Chondrocyte (in vitro differentiated cells): ENCODE data around the gene FAM107B. TPM values are rescaled to one million over a fixed set of nuclear protein-coding genes. Genes with fewer than 3 reads are reported as not detected.

Experiments used
- DNase-seq: peaks from one replicate; pipeline ENCODE4 v3.0.0; 2021; ENCODE audit warnings: mixed read lengths, low spot score
- H3K27ac Mint-ChIP-seq: one replicate; pipeline ENCODE4 v1.8.0; 2021; ENCODE audit warnings: mild to moderate bottlenecking, moderate library complexity, mixed read lengths; ENCODE audit not compliant: unreplicated experiment
- H3K27me3 Mint-ChIP-seq: 2 replicates; pipeline ENCODE4 v1.8.0; 2021; ENCODE audit warnings: low read depth, mixed read lengths
- H3K36me3 Mint-ChIP-seq: 2 replicates; pipeline ENCODE4 v1.8.0; 2021; ENCODE audit warnings: low read depth, mixed read lengths
- H3K4me1 Mint-ChIP-seq: 2 replicates; pipeline ENCODE4 v1.8.0; 2021; ENCODE audit warnings: low read depth, mild to moderate bottlenecking, mixed read lengths
- H3K4me3 Mint-ChIP-seq: one replicate; pipeline ENCODE4 v1.8.0; 2021; ENCODE audit warnings: mild to moderate bottlenecking, moderate library complexity, mixed read lengths; ENCODE audit not compliant: unreplicated experiment
- H3K9me3 Mint-ChIP-seq: 2 replicates; pipeline ENCODE4 v1.8.0; 2021; ENCODE audit warnings: low read depth, mixed read lengths
- total RNA-seq: library from RNA; stranded (reverse); gene quantifications from 3 replicates; pipeline ENCODE4 v1.2.1, GENCODE V29; 2021
- TF ChIP-seq, protein P1 (sequence below): fragments of 200-600 bp; sonication (generic); IDR thresholded peaks from 2 replicates; pipeline ENCODE4 v1.5.0; 2021; ENCODE audit warnings: antibody characterized with exemption, mild to moderate bottlenecking, moderate library complexity

Gene FAM107B
- total RNA-seq, 1 donor from 2014 or later = 29.1 TPM

DNA sequence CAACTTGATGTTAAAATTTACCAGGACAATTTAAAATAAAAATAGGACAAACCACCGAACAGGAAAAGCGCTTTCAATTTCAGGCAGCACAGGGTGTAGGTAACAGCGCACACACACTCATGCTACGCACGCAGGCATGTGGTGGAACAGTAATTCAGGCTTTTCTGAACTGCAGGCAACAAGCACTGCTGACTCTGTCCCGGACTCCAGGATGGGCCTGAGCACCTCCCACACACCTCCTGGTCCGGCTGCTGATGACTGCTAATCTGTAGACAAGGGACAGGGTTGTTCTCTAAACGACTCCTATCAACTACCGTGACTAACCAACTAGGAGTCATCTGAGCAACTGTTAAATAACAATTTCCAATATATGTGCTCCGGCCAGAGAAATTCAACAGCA, 251.4 kb downstream of the FAM107B start:
- H3K27ac Mint-ChIP-seq = no peak overlapping the region
- TF ChIP-seq, protein P1, sequence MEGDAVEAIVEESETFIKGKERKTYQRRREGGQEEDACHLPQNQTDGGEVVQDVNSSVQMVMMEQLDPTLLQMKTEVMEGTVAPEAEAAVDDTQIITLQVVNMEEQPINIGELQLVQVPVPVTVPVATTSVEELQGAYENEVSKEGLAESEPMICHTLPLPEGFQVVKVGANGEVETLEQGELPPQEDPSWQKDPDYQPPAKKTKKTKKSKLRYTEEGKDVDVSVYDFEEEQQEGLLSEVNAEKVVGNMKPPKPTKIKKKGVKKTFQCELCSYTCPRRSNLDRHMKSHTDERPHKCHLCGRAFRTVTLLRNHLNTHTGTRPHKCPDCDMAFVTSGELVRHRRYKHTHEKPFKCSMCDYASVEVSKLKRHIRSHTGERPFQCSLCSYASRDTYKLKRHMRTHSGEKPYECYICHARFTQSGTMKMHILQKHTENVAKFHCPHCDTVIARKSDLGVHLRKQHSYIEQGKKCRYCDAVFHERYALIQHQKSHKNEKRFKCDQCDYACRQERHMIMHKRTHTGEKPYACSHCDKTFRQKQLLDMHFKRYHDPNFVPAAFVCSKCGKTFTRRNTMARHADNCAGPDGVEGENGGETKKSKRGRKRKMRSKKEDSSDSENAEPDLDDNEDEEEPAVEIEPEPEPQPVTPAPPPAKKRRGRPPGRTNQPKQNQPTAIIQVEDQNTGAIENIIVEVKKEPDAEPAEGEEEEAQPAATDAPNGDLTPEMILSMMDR = no peak
- H3K36me3 Mint-ChIP-seq = peaks cover 10% of the 10 kb centered on the region
- no peak for DNase-seq
- H3K4me1 Mint-ChIP-seq = peaks cover 9% of the 10 kb centered on the region
- H3K27me3 Mint-ChIP-seq = no peaks in the 10 kb centered on the region
- no peaks in the 10 kb centered on the region for H3K9me3 Mint-ChIP-seq
- H3K4me3 Mint-ChIP-seq = no peak overlapping the region

DNA sequence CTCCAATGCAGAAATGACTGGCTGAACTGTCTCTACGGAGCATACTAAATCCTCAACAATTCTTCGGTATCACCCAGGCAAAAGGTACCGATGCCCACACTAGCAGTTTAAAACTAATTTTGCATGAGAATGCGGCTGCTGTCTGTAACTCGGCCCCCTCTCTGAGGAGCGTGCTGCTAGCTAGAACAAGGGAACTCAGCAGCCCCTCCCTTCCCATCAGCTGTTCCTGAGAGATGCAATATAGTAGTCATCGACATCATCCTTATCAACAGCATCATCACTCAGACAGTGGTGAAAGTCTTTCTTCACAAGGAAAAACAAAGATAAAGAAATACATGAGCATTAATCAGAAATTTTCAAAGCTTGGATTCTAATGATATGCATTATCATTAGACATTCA, 254.9 kb downstream of the FAM107B start:
- Mint-ChIP-seq H3K4me3 (no peak overlapping the region), H3K27me3 (no peaks in the 10 kb centered on the region), H3K4me1 (no peaks in the 10 kb centered on the region), H3K9me3 (no peaks in the 10 kb centered on the region), H3K27ac (no peak overlapping the region), H3K36me3 (peaks cover 12% of the 10 kb centered on the region)
- TF ChIP-seq, protein P1 = no peak
- no peak for DNase-seq

DNA sequence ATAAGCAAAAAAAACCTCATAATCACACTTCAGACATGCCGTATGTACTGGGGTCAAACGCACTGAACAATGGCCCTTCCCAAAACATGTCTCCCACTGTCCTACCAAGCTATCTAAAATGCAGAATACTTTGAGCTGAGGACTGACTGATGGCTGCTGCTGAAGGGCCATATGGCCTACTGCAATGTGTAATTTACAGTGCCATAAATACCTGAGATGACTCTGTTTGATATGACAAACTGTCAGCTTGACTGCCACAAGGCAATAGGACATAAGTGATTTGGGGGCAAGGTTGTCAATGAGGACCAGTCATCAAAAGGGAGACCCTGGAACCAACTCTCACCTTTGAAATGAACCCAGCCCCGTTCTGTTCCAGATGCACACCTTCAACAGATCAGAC, 256.5 kb downstream of the FAM107B start:
- TF ChIP-seq, protein P1 = no peak
- Mint-ChIP-seq H3K4me1 (no peaks in the 10 kb centered on the region), H3K36me3 (peaks cover 12% of the 10 kb centered on the region), H3K27ac (no peak overlapping the region), H3K27me3 (no peaks in the 10 kb centered on the region), H3K4me3 (no peak overlapping the region), H3K9me3 (no peaks in the 10 kb centered on the region)
- no peak for DNase-seq

DNA sequence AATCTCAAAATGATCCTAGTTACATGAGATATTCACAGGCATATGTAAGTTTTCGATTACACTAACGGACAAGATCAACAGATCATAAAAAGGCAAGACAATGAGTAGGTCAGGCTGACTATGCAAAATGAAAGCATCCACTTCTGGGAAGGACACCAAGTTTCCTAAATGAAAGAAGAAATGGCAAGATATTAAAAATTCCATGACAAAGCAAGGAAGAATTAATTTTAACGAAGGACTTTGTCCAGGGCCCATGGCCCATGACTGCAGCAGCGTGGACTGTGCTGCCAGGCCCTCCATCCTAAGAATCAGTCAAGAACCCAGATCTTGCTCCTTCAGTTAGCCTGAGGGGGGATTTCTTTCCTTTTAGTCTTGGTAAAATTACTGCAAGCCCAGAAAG, 261.6 kb downstream of the FAM107B start:
- H3K27me3 Mint-ChIP-seq = no peaks in the 10 kb centered on the region
- peaks cover 8% of the 10 kb centered on the region for H3K9me3 Mint-ChIP-seq
- peaks cover 14% of the 10 kb centered on the region for H3K36me3 Mint-ChIP-seq
- TF ChIP-seq, protein P1 = no peak
- H3K4me1 Mint-ChIP-seq = no peaks in the 10 kb centered on the region
- no peak for DNase-seq
- no peak overlapping the region for H3K4me3 Mint-ChIP-seq
- no peak overlapping the region for H3K27ac Mint-ChIP-seq

DNA sequence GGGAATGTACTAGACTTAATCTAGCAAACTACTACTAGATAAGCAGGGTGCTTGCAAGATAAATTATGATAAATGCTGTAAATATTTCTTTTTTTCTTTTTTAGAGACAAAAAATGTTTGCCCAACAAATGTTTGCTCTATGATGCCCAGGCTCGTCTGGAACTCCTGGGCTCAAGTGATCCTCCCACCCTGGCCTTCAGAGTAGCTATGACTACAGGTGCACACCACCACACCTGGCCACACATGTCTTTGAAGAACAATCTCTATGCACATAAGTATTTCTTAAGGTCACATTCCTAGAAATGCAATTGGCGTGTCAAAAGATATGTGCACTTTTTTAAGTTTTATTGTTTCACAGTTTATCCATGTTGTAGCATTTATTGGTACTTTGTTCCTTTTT, 264.4 kb downstream of the FAM107B start:
- Mint-ChIP-seq H3K27ac (no peak overlapping the region), H3K9me3 (peaks cover 8% of the 10 kb centered on the region), H3K4me3 (no peak overlapping the region), H3K4me1 (no peaks in the 10 kb centered on the region), H3K36me3 (peaks cover 14% of the 10 kb centered on the region), H3K27me3 (no peaks in the 10 kb centered on the region)
- TF ChIP-seq, protein P1 = no peak
- DNase-seq = no peak
